ENCODE results near the gene RPL39.
"Not testable (repeated sequence)": the region's sequence is repeated elsewhere in the genome, so short reads cannot be mapped to it uniquely, and the experiment has no call there.

Gene RPL39
- total RNA-seq = 205 to 440 (median 307) reads per million in 9 experiments

DNA sequence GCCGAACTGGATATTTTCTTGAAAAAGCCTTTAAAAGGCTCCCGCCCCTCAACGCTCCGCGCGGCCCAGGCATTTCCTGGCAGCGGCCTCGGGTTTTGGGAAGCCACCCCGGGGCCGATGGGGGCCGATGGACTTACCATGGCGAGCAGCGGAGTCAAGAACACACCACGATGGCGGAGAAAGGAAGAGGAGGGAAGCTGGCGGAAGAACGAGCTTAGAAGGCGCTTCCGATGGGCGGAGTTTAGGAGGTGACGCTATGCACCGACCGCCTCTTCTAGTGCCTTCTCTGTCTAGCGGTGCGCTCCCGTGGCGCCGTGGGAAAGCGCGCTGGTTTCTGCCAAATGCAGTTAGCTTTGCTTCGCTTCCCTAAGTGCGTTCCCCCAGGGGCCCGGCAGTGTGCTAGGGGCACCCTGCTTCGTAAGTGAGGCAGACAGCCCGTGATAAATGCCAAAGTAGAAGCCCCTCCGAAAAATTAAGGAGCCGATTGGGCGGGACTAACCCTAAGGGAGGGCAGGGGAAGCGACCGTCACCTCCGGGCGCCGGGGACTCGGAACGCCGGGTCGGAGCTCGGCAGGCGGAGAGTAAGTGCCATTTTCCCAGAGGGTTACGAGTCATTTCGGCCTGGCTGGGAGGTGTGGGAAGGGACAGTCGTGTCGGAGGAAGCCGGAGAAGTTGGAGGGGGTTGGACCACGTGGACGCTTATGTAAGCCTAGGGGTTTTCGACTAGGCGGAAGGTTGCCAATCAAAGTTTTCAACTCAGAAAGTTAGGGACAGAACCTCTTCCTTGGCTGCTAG lies at the start of gene RPL39:
RPL39 (minus strand) TSS at position 194 of the 795 bp plus-strand sequence; CDS start at position 140, 54 bp downstream.
- Mint-ChIP-seq H3K27ac (peak within 1 kb of the TSS; percentile 97), H3K9me3 (no peaks in the 10 kb centered on the region), H3K4me3 (peak within 1 kb of the TSS; percentile 92 to 94), H3K36me3 (ENCODE audit: insufficient read depth) (peaks cover 44% of the 10 kb centered on the region), H3K27me3 (no peaks in the 10 kb centered on the region), H3K4me1 (ENCODE audit: low read depth in 2 of 2) (peaks cover 11 to 15% of the 10 kb centered on the region in 2 donors)
- ATAC-seq (replicated peaks) (peak; percentile 89), DNase-seq (peak; percentile 72 to 75 (median 74))

DNA sequence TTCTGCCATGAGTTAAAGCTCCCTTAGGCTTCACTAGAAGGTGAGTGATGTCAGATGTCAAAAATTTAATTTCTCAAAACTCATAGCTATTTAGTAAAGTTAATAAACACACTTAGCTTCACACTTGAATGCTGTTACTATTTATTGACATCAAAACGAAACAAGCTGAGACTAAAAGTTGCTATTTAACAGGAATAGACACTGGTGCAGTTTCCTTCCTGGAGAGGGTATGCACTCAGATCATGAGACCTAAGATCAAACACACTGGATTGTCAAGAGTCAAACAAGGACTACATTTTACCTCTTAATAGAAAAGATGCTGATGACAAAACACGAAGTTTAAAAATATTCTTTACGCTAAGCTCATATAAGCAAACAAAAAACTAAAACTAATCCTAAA lies 42.5 kb upstream of the RPL39 start:
- no peaks in the 10 kb centered on the region for H3K27me3 Mint-ChIP-seq
- no peak overlapping the region for H3K27ac Mint-ChIP-seq
- H3K9me3 Mint-ChIP-seq = no peaks in the 10 kb centered on the region
- no peak for ATAC-seq (replicated peaks)
- no peak overlapping the region for H3K4me3 Mint-ChIP-seq
- no peaks in the 10 kb centered on the region for H3K4me1 Mint-ChIP-seq (ENCODE audit: low read depth in 2 of 2)
- peaks cover 59% of the 10 kb centered on the region for H3K36me3 Mint-ChIP-seq (ENCODE audit: insufficient read depth)
- DNase-seq = no peak

DNA sequence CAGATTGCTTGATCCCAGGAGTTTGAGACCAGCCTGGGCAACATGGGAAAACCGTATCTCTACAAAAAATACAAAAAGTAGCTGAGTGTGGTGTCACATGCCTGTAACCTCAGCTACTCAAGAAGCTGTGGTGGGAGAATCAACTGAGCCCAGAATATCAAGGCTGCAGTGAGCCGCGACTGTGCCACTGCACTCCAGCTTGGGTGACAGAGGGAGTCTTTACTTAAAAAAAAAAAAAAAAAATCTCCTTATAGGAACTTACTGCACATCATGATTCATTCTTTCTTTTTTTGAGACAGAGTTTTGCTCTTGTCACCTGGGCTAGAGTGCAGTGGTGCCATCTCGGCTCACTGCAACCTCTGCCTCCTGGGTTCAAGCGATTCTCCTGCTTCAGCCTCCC lies 37.0 kb upstream of the RPL39 start:
- peaks cover 19% of the 10 kb centered on the region for H3K36me3 Mint-ChIP-seq (ENCODE audit: insufficient read depth)
- no peak for ATAC-seq (replicated peaks)
- no peaks in the 10 kb centered on the region for H3K27me3 Mint-ChIP-seq
- no peak for DNase-seq
- no peaks in the 10 kb centered on the region for H3K4me1 Mint-ChIP-seq (ENCODE audit: low read depth in 2 of 2)
- no peak overlapping the region for H3K27ac Mint-ChIP-seq
- H3K9me3 Mint-ChIP-seq = no peaks in the 10 kb centered on the region
- no peak overlapping the region for H3K4me3 Mint-ChIP-seq

GRCh38 chrX:119826399-119826959 lies 35.0 kb upstream of the RPL39 start:
- Mint-ChIP-seq H3K4me3 (no peak overlapping the region), H3K36me3 (ENCODE audit: insufficient read depth) (peaks cover 16% of the 10 kb centered on the region), H3K27me3 (no peaks in the 10 kb centered on the region), H3K27ac (no peak overlapping the region), H3K9me3 (no peaks in the 10 kb centered on the region), H3K4me1 (ENCODE audit: low read depth in 2 of 2) (no peaks in the 10 kb centered on the region)
- no peak for DNase-seq
- no peak for ATAC-seq (replicated peaks)

DNA sequence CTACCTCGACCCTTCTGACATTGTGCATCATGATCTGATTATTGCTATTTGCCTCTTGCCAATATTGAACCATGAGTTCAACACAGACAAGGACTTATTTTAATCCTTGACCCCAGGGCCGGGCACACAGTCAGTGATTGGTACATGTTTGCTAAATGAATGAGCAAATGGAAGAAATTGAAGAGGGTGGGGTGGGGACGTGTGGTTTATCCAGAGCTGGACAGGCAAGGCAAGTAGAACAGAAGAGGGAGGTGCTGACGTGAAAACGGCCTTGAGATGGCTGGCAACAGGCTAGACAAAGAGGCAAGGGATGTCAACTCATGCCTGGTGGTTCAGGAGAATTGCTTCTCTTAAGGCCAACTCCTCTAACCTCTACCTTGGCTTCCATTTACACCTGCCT lies 32.8 kb upstream of the RPL39 start:
- not testable (repeated sequence) for H3K4me3 Mint-ChIP-seq; H3K27ac Mint-ChIP-seq; ATAC-seq (replicated peaks); H3K9me3 Mint-ChIP-seq; DNase-seq; H3K4me1 Mint-ChIP-seq (ENCODE audit: low read depth in 2 of 2); H3K36me3 Mint-ChIP-seq (ENCODE audit: insufficient read depth); H3K27me3 Mint-ChIP-seq

DNA sequence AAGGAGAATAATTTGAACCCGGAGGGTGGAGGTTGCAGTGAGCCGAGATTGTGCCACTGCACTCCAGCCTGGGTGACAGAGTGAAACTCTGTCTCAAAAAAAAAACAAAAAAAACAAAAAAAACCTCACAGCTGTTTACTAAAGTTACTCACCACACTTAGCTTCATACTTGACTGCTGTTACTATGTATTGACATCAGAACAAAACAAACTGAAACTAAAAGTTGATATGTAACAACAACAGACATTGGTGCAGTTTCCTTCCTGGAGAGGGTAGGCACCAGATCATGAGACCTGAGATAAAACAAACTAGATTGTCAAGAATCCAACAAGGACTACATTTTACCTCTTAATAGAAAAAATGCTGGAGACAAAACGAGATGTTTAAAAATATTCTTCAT lies 30.3 kb upstream of the RPL39 start:
- H3K27me3 Mint-ChIP-seq; H3K9me3 Mint-ChIP-seq; H3K36me3 Mint-ChIP-seq (ENCODE audit: insufficient read depth); H3K4me1 Mint-ChIP-seq (ENCODE audit: low read depth in 2 of 2): not testable (repeated sequence)
- ATAC-seq (replicated peaks) (peak; percentile 100), DNase-seq (peak in 2 of 3 experiments; percentile 1 to 2)
- Mint-ChIP-seq H3K27ac (peak overlapping the region; percentile 87 to 93), H3K4me3 (peak overlapping the region in 1 of 2 donors; percentile 62)

DNA sequence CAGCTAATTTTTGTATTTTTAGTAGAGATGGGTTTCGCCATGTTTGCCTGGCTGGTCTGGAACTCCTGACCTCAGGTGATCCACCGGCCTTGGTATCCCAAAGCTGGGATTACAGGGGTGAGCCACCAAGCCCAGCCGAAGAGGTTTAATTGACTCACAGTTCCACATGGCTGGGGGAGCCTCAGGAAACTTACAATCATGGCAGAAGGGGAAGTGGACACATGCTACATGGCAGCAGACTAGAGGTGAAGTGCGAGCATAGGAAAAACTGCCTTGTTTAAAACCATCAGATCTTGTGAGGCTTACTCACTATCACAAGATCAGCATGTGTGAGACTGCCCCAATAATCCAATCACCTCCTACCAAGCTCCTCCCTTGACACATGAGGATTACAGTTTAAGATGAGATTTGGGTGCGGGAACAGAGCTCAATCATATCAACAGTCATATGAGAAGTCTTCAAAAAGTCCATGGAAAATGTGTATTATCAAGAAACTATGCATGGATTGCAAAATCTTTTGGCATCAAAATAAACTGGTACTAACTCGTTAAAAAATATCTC lies 25.8 kb upstream of the RPL39 start:
- Mint-ChIP-seq H3K9me3 (no peaks in the 10 kb centered on the region), H3K4me3 (no peak overlapping the region), H3K4me1 (ENCODE audit: low read depth in 2 of 2) (no peaks in the 10 kb centered on the region), H3K27ac (no peak overlapping the region), H3K36me3 (ENCODE audit: insufficient read depth) (peaks cover 4% of the 10 kb centered on the region), H3K27me3 (no peaks in the 10 kb centered on the region)
- ATAC-seq (replicated peaks) = no peak
- no peak for DNase-seq

- ATAC-seq (replicated peaks) (no peak), DNase-seq (no peak)
- Mint-ChIP-seq H3K27me3 (no peaks in the 10 kb centered on the region), H3K27ac (no peak overlapping the region), H3K4me3 (no peak overlapping the region), H3K36me3 (ENCODE audit: insufficient read depth) (peaks cover 2% of the 10 kb centered on the region), H3K9me3 (no peaks in the 10 kb centered on the region), H3K4me1 (ENCODE audit: low read depth in 2 of 2) (no peaks in the 10 kb centered on the region)
Observed at GRCh38 chrX:119816300-119816699, 24.9 kb upstream of the RPL39 start.

DNA sequence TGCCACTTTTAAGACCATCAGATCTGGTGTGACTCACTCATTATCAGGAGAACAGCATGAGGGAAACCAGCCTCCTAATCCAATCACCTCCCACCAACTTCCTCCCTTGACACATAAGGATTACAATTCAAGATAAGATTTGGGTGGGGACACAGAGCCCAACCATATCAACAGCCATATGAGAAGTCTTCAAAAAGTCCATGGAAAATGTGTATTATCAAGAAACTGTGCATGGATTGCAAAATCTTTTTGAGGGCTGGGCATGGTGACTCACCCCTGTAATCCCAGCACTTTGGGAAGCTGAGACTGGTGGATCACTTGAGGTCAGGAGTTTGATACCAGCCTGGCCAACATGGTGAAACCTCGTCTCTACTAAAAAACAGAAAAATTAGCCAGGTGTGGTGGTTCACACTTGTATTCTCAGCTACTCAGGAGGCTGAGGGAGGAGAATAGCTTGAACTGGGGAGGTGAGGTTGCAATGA lies 17.8 kb upstream of the RPL39 start:
- Mint-ChIP-seq H3K4me3 (no peak overlapping the region), H3K4me1 (ENCODE audit: low read depth in 2 of 2) (no peaks in the 10 kb centered on the region), H3K9me3 (no peaks in the 10 kb centered on the region), H3K36me3 (ENCODE audit: insufficient read depth) (no peaks in the 10 kb centered on the region), H3K27me3 (no peaks in the 10 kb centered on the region), H3K27ac (no peak overlapping the region)
- DNase-seq (no peak), ATAC-seq (replicated peaks) (no peak)

- not testable (repeated sequence) for H3K4me3 Mint-ChIP-seq; H3K4me1 Mint-ChIP-seq (ENCODE audit: low read depth in 2 of 2); H3K27ac Mint-ChIP-seq; H3K36me3 Mint-ChIP-seq (ENCODE audit: insufficient read depth); DNase-seq; H3K9me3 Mint-ChIP-seq; ATAC-seq (replicated peaks); H3K27me3 Mint-ChIP-seq
Observed at GRCh38 chrX:119808461-119808860, 17.0 kb upstream of the RPL39 start.

DNA sequence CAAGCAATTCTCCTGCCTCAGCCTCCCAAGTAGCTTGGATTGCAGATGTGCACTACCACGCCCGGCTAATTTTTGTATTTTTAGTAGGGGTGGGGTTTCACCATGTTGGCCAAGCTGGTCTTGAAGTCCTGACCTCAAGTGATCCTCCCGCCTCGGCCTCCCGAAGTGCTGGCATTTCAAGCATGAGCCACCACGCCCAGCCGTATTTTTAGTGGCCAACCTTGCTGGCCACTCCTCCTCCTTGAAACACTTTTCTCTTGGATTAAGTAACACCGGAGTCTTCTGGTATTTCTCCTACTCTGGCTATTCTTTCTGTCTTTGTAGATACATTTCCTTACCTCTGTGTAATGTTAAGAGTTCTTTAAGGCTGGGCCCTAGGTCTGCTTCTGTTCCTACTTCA lies 11.1 kb upstream of the RPL39 start:
- Mint-ChIP-seq H3K4me1 (ENCODE audit: low read depth in 2 of 2) (no peaks in the 10 kb centered on the region), H3K4me3 (no peak overlapping the region), H3K27ac (no peak overlapping the region), H3K36me3 (ENCODE audit: insufficient read depth) (no peaks in the 10 kb centered on the region), H3K27me3 (no peaks in the 10 kb centered on the region), H3K9me3 (no peaks in the 10 kb centered on the region)
- ATAC-seq (replicated peaks) (no peak), DNase-seq (no peak)

- Mint-ChIP-seq H3K36me3 (ENCODE audit: insufficient read depth) (no peaks in the 10 kb centered on the region), H3K4me3 (no peak overlapping the region)
Observed at GRCh38 chrX:119801253-119802221, 10.1 kb upstream of the RPL39 start.

DNA sequence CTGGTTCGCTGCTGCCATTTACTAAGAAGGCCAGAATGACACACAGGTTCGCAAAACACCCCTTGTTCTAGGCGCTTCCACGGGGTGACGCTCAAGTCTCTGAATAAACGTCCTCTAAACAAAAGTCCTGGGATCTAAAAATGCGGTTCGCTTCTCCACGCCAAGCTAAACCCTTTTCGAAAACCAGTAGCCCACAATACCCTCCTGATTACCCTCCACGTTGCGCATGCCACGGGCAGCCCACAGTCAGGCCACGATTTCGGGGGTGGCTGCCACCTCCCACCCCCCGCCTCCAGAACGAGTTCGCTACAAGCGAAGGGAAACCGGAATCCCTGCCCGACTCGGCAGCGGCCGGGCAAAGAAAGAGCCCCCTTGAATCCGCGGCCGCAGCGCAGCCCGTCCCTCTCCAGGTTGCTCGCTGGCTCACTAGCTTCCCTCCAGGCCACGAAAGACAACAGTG lies 423 bp downstream of the RPL39 start:
- H3K4me3 Mint-ChIP-seq = peak overlapping the region; percentile 92 to 94
- peak overlapping the region; percentile 97 for H3K27ac Mint-ChIP-seq
- H3K9me3 Mint-ChIP-seq = no peaks in the 10 kb centered on the region
- no peaks in the 10 kb centered on the region for H3K27me3 Mint-ChIP-seq
- H3K36me3 Mint-ChIP-seq (ENCODE audit: insufficient read depth) = peaks cover 50% of the 10 kb centered on the region
- peak; percentile 26 for ATAC-seq (replicated peaks)
- peaks cover 11 to 15% of the 10 kb centered on the region in 2 donors for H3K4me1 Mint-ChIP-seq (ENCODE audit: low read depth in 2 of 2)
- peak; percentile 20 to 33 (median 21) for DNase-seq

More at GRCh38 chrX:119801253-119802221, 10.1 kb upstream of the RPL39 start:
- no peaks in the 10 kb centered on the region for H3K4me1 Mint-ChIP-seq (ENCODE audit: low read depth in 2 of 2)
- H3K27me3 Mint-ChIP-seq = no peaks in the 10 kb centered on the region
- no peak for ATAC-seq (replicated peaks)
- H3K27ac Mint-ChIP-seq = no peak overlapping the region
- DNase-seq = no peak
- no peaks in the 10 kb centered on the region for H3K9me3 Mint-ChIP-seq
